ENCODE results near the gene PEMT. TPM values are rescaled to one million over a fixed set of nuclear protein-coding genes. Genes with fewer than 3 reads are reported as not detected.
A peak's percentile ranks its signal among the peaks of the same experiment; 100 is the strongest.

PEMT gene
- total RNA-seq, 1 donor: 47.1 TPM

DNA sequence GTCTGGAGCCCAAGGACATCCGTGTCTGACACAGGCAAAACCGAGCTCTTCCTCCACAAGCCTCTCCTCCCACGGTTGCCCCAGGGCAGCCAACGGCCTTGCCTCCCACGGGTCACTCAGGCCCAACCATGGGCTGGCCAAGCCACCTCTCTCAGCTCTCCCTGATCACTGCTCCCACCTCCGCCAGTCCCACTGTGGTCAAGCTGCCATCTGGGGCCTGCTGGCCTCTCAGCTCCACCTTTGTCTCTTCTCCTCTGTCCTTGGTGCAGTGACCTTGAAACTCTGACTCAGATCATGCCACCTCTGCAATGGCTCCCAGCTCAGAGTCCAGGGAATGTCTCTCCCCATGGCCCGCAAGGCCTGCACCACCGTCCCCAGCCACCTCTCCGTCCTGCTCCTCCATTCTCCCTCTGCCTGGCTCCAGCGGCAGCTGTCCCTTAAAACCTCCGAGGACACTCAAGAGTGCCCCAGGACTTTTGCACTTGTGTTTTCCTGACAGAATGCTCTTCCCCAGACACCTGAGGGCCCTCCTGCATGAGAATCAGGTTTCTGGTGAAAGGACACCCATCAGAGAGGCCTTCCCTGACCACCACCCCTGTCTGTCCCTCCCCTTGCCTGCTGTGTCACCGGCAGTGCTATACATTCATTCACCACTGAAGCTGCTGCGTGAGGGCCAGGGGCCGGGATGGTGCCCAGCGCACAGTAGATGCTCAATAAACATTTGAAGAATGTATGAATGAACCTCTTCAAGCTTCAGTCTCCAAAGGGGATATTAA is 19.3 kb downstream of the PEMT start:
- DNase-seq (ENCODE audit: low read depth in 2 of 3, low spot score in 2 of 3): no peak

DNA sequence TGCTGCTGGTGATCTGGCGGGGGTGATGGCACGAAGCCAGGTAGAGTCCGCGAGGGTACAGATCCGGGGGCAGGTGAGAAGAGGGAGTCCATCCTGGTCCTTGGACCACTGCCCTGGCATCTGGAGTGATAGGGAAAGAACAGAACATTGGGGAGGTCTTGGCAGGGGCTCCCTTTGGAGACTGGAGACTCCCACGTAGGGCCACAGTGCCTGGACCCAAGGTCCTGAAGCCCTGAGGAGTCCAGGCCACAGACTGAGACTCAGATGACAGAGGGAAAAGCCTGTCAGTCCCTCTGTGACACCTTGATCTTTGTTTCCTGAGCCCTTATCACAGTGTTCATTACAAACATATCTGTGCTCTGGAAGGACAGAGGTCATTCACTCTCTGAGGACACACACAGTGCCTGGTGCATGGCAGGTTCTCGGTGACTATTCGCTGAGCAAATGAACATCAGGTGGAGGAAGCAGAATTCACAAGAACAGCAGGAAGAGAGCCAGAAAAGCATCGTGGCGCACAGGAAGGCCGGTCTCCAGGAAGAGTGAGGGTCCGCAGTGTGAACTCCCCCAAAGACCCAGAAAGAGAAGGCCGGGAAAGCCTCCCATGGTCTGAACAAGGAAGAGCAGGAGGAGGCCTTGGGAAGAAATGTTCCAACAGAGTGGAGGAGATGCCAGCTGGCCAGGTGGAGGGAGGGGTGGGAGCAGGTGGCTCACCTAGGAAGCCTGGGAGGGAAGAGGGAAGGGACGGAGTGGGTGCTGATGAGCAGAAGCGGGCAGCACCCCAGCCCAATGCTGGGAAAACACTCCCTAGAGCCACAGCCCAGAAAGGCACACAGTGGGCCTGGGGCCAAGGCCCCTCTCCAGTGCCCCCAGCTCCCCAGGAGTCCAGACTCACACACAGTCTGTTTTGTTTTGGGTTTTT is 20.5 kb downstream of the PEMT start:
- DNase-seq (ENCODE audit: low read depth in 2 of 3, low spot score in 2 of 3): no peak

DNA sequence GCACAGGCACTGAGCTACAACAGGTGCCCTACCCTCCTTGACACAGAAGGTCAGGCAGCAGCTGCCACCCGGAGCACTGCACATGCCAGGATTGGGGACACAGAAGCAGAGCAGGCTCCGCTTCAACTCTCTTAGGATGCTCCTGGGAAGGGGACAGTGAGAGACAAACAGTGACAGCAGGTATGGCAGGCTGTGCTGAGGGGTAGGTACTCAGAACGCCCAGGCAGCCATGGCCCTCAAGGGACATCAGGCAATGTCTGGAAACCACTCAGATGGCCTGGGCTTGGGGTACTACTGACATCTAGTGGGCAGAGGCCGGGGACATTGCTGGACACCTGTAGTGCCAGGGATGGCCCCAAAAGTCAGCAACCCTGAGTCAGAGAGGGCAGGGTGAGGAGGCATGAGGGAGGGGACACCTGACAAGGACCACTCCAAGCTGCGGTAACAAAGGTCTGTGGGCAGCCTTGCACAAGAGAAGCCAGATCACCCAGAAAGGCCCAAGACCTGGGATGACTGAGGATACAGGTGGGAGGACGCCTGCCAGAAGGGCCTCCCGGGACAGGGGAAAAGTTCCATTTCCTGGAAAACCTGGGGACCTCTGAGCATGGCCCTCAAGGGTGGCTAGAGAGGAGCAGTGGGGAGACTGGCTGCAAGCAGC is 21.2 kb downstream of the PEMT start:
- DNase-seq (ENCODE audit: low read depth in 2 of 3, low spot score in 2 of 3): peak in 2 of 3 donors; percentile 24 to 51

DNA sequence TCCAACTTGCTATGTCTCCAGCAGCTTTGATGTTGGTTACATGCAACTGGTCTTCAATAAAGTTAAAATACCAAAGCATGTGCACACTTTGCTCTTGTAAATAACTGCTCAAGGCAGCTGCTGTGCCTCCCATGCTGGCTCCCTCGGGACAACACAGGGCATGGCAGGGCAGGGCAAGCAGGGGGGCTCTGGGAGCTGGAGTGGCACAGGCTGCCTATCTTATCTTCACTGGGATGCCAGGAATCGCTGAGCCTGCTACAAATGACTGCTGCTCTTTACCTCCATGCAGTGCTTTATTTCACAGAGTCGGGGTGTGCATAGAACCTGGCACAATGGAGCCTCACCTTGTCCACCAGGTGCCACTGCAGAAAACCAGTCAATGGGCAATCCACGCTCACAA is 21.8 kb downstream of the PEMT start:
- no peak for DNase-seq (ENCODE audit: low read depth in 2 of 3, low spot score in 2 of 3)

DNA sequence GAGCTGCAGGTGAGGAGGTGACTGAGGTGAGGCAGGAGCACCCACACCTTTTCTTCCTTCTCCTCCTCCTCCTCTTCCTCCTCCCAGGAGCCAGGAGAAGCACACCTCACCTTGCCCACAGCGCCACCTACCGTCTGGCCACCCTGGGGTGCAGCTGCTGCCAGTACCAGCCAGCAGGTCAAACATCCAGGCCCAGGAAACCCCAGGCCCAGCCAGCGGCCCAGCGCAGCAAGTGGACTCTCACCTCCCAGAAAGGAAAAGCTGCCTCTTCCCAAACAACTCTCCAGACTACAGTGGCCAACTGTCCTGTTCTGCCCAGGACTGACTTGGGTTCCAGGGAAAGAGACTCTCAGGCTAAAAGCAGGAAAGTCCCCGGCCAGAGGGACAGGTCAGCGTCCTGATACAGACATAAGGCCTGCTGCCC is 22.7 kb downstream of the PEMT start:
- peak in 2 of 3 donors; percentile 33 to 51 for DNase-seq (ENCODE audit: low read depth in 2 of 3, low spot score in 2 of 3)

DNA sequence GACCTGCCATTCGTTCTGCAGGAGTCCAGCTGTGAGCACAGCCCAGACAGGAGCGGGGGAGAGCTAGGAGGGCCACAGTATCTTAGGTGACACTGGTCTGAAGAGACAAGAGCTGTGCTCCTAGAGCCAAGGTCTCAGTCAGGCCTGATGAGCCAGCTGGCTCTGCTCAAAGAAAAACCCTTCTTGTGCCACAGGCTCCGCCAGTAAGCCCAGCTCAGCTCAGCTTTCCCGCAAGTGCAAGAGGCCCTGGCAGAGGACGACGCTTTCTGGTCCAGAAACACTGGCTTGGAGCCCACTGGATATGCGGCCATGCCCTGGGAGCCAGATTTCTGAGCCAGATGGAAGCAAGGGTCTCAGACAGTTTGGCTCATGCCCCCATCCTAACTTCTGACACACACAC is 23.9 kb downstream of the PEMT start:
- no peak for DNase-seq (ENCODE audit: low read depth in 2 of 3, low spot score in 2 of 3)

DNA sequence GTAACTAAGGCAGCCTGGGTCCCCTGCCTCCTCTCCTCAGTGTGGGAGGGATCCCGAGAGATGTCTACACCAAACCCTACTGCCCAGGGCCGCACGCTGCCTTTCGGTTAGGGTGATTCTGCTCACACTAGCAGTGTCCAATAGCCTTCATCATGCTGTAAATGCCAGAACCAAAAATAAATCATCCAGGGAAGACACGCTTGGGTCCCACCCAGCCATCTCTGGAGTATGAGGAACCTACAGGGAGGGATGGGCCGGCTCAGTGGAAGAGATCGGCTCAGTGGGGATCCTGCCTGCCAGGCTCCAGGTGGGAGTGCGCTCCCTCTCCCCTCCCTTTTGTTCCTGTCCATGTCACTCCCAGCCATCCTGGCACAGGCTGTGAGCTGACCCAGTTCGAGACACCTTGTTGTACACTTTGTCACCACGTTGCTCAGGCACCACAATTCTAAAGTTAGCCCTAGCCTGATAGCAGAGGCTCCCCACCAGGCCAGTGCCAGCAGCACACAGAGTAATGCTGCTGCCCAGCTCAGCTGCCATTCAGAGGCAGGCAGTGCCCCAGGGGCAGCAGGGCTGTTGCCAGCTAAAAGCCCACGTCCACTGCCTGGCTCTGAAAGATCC is 24.5 kb downstream of the PEMT start:
- DNase-seq (ENCODE audit: low read depth in 2 of 3, low spot score in 2 of 3): no peak

DNA sequence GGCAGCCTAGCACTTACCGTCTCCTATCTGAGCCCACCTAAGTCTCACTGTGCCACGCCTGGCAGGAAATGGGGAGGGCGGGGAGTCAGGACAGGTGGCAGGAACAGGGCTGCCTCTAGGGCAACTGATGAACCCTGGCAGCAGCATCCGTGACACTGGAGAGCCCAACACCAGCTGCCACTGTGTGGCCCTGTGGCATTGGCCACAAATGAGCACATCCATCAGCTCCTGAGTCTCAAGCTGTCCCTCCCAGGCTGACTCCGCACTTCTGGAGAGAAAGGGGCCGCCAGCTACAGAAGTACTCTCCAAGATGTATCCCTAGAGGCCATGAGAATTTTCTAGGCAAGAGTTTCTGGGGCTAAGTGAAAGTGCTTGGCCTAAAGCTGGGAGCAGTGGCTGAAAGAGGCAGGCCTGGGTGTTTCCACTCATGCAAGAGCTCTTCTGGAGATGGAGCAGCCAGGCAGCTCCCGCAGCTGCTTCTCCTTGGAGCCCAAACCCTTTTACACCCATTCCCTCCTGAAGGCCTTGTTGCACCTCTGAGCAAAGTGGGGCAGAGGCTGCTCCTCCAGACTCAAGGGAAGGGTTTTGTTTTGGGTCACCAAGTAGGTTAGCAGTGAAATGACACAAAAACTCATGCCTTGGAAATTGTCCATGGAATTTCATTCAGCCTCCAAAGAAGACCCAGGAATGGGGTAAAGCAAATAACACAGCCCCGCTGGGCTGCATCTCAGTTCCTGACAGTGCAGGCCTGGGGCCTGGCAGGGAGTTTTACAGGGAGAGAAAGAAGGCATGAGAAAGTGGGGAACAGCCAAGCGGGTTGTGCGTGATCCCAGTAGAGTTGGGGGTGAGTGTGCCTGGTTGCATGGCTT is 25.8 kb downstream of the PEMT start:
- no peak for DNase-seq (ENCODE audit: low read depth in 2 of 3, low spot score in 2 of 3)

DNA sequence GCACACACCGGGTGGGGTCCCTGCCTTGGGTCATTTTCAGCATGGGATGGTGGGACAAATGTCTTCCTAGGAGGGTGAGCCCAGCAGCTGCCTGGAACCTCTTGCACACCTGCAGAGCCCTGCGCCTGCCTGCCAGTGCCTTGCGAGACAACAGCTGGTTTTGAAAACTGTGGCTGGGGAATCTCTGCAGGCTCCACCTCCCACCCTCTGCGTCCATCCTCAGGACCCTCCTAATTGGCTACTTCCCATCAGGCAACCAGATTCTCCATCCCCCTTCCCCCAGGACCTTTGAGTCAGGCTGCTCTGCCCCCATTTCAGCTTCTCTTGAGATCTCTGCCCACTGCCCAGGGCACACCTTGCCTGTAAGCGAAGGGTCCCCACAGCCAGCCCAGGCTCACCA is 26.6 kb downstream of the PEMT start:
- DNase-seq (ENCODE audit: low read depth in 2 of 3, low spot score in 2 of 3): no peak

DNA sequence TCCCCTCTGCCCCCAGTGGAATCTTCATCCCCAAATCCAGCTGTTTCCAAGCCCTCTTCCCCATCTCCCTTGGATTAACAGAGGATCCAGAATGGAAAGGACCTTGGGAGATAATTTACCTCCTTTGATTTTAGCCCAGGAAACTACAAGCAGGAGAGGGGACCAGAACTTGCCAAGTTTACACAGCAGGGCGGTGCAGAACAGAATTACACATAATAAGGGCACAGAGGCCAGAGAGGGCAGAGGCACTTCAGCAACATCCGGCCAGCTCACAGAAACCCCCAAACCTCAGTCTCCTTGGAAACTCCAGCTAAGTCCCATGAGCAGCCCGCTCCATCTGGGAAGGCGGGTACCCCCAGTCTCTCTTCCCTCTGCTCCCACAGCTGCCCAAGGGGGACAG is 27.2 kb downstream of the PEMT start:
- no peak for DNase-seq (ENCODE audit: low read depth in 2 of 3, low spot score in 2 of 3)

DNA sequence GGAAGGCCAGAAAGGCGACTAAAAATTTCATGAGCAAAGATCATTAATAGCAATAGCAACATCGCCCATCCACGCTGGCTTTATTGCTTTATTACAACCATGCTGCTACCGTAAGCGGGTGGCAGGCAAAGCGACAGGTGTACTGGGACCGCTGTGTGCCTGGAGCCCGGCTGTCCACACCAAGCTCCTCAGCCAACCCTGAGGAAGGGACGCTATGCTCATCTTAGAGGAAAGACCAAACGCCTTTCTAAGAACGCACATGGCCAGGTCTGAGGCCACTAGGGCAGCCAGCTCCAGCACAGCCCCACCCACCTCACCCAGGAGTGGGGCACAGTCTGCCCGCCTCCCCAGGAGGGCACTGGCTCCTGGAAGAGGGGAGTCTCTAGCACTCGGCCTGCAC is 28.0 kb downstream of the PEMT start:
- DNase-seq (ENCODE audit: low read depth in 2 of 3, low spot score in 2 of 3): no peak

DNA sequence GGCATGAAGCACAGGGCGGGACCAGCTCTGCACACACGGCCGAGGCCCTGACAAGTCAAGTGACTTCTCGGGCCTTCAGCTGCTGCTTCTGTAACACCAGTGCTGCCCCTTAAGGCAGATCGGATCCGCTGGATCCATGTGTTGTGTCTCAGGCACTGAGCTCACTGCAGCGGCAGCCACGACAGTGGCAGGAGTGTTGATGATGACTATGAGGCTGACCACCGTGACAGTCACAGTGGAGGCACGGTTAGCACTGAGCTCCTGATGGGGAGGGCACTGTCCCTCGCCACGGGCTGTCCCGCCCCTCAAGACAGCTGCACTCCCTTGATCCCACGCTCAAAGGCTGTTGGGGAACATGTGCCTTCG is 29.4 kb downstream of the PEMT start:
- no peak for DNase-seq (ENCODE audit: low read depth in 2 of 3, low spot score in 2 of 3)

DNA sequence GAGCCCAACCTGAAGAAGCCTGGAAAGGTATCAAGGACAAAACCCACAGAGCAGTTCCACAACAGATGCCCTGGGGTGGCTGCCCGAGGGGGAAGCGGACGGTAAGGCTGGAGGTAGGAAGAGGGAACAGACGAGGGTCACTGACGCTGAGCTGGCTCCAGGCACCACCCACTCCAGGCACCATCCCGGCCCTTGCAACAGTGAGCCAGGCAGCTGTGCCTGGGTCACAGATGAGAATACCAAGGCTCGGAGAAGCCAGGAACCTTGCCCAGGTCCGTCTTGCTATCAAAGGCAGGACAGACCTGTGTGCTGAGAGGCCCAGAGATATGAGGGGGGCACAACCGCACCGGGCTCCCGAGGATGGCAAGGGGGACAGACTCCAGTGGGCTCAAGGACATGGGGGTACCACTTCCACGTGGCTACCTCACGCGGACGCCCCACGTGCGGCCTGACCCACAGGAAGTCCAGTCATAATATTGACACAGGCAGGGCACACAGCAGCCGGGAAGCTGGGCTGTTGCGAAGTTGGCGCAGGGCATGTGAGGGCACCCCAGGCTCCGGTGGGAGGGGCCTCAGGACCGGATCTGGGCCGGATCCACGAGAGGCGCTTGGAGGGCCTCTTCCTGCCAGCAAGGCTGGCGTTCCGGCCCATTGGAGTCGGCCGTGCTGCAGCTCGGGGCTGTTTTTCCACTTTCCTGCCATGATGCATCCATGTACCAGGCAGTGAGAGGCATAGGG is 29.9 kb downstream of the PEMT start:
- peak in 2 of 3 donors; percentile 4 to 10 for DNase-seq (ENCODE audit: low read depth in 2 of 3, low spot score in 2 of 3)

DNA sequence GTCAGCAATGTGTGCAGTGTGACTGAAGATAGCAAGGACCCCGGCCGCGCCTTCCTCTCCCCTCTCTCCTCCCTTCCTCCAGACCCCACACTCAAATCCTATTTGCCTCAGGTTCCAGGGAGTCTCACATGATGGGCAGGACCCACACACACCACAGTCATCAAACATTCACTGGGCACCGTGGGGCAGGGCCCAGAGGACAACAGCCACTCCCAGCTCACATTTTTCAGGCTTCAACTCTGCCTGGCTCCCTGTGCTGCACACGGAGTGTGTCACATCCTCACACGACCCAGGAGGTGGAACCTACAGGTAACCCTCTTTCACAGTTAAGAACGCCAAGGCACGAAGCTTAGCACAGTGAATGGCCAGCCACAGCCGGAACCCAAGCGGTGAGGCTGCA is 30.5 kb downstream of the PEMT start:
- no peak for DNase-seq (ENCODE audit: low read depth in 2 of 3, low spot score in 2 of 3)

DNA sequence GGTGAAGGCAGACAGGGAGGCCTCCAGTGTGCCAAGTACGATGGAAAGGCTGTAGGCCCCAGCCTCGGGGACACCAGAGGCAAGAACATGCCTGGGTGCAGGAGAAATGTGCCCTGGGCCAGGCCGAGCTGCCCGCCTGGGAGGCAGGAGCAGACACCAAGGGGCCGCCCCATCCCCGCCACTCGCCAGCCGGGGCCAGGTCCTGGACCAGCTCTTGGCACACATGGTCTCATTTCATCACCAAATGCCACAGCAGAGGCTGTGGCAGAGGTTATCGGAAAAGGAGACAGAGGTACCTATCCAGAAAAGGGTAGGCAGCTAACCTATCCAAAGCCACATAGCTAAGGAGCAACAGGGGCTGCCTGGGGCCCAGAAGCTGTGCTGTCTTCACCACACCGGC is 31.3 kb downstream of the PEMT start:
- DNase-seq (ENCODE audit: low read depth in 2 of 3, low spot score in 2 of 3): no peak

DNA sequence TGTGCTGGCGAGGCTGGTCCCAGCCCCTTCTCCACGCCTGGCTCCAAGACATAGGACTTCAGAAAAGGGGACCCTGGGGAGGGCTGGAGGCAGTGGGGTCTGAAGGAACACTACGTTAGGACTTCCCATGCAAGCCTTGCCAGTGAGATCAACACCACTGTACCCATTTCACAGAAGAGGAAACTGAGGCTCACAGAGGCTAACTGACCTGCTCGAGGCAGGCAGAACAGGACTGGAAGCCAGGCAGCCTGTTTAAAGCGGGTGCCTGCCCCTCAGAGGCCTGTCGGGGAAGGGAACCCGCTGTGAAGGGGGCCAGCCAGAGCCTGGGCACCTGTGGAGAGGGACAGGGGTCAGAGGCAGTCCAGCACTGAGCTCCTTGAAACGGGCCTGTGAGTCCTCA is 32.3 kb downstream of the PEMT start:
- no peak for DNase-seq (ENCODE audit: low read depth in 2 of 3, low spot score in 2 of 3)

DNA sequence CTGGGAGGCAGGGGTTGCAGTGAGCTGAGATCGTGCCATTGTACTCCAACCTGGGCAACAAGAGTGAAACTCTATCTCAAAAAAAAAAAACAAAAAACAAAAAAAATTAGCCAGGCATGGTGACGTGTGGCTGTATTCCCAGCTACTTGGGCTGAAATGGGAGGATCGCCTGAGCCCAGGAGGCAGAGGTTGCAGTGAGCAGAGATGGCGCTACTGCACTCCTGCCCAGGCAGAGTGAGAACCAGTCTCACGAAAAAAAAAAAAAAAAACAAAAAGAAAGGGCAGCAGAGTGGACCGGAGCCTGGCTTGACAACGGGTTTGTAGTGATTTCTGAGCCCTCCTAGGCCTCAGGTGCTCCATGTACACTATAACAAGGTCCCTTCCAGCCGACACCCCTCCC is 33.1 kb downstream of the PEMT start:
- DNase-seq (ENCODE audit: low read depth in 2 of 3, low spot score in 2 of 3): no peak

DNA sequence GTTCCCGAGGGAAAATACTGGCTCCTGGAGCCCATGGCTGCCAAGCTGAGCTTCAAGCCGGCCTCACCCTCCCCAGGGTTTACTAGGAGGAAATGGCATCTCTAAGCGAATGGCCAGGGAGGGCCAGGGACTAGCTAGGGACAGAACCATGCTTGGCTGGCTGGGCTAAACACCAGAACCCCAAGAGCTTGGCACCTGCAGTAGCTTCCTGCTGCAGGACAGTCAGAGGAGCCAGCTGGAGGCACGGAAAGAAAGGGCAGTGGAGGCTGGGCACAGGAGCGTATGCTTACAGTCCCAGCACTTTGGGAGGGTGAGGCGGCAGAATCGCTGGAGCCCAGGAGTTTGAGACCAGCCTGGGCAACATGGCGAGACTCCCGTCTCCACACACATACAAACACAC is 33.7 kb downstream of the PEMT start:
- DNase-seq (ENCODE audit: low read depth in 2 of 3, low spot score in 2 of 3): no peak

DNA sequence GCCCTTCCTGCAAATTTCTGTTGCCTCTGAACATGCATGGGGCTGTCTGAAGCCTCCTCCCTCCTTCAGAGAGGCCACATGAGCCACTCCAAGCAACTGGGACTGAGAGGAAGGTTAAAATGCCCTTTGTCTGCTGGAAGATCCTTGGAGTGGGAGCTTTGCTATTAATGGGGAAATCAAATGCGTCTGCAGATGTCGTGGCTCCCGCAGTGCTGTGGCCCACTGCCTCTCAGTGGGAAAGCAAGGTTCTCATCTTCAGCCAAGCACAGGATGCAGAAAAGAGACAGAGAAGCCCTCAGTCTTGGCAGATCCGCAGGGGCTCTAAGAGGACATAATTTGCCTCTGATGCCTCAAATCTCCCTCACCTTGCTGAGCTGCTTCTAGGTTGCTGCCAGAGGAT is 34.8 kb downstream of the PEMT start:
- no peak for DNase-seq (ENCODE audit: low read depth in 2 of 3, low spot score in 2 of 3)
